Skeletal muscle satellite cell (primary cell): ENCODE results near the gene PDE6D.
A peak's percentile ranks its signal among the peaks of the same experiment; 100 is the strongest.
"Not testable (repeated sequence)": the region's sequence is repeated elsewhere in the genome, so short reads cannot be mapped to it uniquely, and the experiment has no call there.

ENCODE experiments used
- H3K27me3 ChIP-seq: 2 replicates; pipeline ENCODE4 v1.7.0; 2013; ENCODE audit warnings: low read length; ENCODE audit not compliant: control insufficient read depth, insufficient read depth
- H3K36me3 ChIP-seq: 2 replicates; pipeline ENCODE4 v1.7.0; 2013; ENCODE audit warnings: mild to moderate bottlenecking, control low read depth, low read length; ENCODE audit not compliant: insufficient read depth
- H3K4me1 ChIP-seq: 2 replicates; pipeline ENCODE4 v1.7.0; 2013; ENCODE audit warnings: low read length; ENCODE audit not compliant: control insufficient read depth, insufficient read depth
- H3K4me2 ChIP-seq: 2 replicates; pipeline ENCODE4 v1.7.0; 2013; ENCODE audit warnings: mild to moderate bottlenecking, low read length
- H3K4me3 ChIP-seq: 2 replicates; pipeline ENCODE4 v1.7.0; 2013; ENCODE audit warnings: low read length
- H3K9ac ChIP-seq: 2 replicates; pipeline ENCODE4 v1.7.0; 2013; ENCODE audit warnings: mild to moderate bottlenecking, low read depth, low read length, moderate library complexity
- H3K9me3 ChIP-seq: replicated peaks from 2 replicates; pipeline ENCODE4 v1.7.0; 2013; ENCODE audit warnings: mild to moderate bottlenecking, control low read depth, low read length

The PDE6D gene

DNA sequence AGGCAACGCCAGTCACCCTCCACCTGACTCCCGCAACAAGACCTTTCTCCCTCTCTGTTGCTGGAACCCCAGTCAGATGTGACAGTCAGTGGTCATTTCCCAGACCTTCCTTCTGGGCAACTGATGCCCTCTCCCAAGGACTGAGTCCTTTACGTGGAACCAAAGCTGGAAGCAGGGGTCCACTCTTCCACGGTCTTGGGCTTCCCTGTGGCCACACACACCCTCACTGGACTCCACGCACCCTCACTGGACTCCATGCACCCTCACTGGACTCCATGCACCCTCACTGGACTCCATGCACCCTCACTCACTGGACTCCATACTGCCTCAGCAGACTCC lies 65.6 kb downstream of the PDE6D start:
- no peaks in the 10 kb centered on the region for H3K27me3 ChIP-seq
- H3K4me3 ChIP-seq: no peak overlapping the region
- peaks cover 35% of the 10 kb centered on the region for H3K4me1 ChIP-seq
- no peaks in the 10 kb centered on the region for H3K9me3 ChIP-seq
- H3K9ac ChIP-seq: no peak overlapping the region
- peaks cover 29% of the 10 kb centered on the region for H3K36me3 ChIP-seq
- no peak overlapping the region for H3K4me2 ChIP-seq

DNA sequence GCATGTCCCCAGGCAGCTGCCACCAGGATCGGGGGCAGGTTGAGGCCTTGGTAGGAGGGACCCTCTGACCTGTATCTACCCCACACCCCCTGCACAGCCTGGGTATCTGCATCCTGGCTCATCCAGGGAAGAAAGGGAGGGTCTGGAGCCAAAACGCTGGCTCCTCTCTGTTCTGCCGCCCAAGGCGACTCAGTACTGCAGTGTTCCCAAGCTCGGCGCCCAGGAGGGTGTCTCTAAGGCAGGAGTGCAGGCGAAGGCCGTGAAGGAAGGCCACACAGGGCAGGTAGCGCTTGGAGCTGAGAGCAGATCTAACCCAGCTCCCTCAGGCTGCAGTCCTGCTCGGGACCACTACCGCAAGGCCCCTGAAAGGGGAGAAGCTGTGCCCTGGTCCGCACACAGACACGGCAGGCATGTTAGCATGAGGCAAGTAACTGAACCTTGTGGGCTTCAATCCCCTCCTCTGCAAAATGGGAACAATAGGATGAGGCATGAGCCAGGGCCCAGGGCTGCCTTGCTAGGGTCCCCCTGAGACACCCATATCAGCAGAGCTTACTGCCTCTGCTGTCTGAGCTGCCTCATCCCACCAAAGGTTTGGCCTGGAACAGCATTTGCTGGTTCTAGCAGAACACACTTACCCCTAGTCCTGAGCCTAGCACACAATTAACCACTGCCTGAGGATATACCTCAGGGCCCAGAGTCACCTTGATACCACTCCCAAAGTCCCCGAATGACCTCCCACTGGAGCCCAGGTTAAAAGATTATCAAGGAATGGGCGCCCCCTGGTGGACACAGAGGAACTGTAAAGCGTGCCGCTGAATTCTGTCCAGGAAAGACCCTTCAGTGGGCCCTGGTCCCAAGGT lies 66.2 kb downstream of the PDE6D start:
- no peak overlapping the region for H3K4me2 ChIP-seq
- H3K4me1 ChIP-seq: peaks cover 38% of the 10 kb centered on the region
- no peaks in the 10 kb centered on the region for H3K27me3 ChIP-seq
- no peaks in the 10 kb centered on the region for H3K9me3 ChIP-seq
- H3K4me3 ChIP-seq: no peak overlapping the region
- peaks cover 29% of the 10 kb centered on the region for H3K36me3 ChIP-seq
- H3K9ac ChIP-seq: no peak overlapping the region

DNA sequence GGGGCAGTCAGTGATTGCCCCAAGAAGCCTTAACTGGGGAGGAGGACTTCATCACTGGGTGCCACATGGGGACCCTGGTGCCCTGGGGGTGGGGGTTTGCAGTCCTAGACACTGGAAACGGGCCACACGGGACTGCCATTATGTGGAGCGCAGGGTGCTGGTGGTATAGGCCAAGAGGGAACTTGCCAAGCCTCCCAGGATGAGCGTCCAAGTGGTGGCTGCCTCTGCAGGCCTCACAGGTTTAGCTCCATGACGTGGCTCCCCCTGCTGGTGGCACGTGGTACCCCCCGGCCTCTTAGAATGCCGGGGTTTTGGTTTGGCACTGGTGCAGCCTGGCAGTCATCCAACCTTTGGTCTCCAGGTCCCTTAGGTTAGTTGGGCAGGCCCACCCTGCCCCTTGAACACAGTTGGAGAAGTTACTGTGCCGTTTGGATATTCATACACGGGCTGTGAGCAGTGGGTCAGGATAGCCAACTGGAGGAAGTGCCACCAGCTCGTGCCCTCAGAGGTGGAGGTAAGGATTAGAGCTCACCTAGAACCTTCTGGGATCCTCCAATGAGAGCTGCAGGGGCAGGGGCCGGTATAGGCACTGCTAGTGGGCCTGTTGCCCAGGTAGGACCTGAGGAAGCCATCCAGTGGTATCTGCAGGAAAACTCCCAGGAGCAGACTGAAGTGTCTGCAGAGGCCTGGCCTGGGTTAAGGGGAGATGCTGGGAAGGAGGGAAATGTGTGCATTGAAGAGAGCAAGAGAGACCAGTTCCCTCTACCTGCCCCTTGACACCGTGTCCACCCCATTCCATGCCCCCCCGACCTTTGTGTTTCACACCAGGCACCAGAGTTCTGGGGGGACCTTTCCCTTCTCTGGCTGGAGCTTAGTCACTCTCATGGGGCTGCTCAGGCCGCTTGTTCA lies 67.1 kb downstream of the PDE6D start:
- Histone ChIP-seq H3K4me2 (no peak overlapping the region), H3K36me3 (peaks cover 29% of the 10 kb centered on the region), H3K27me3 (no peaks in the 10 kb centered on the region), H3K4me1 (peaks cover 38% of the 10 kb centered on the region), H3K4me3 (no peak overlapping the region), H3K9ac (peak overlapping the region; percentile 33), H3K9me3 (no peaks in the 10 kb centered on the region)

DNA sequence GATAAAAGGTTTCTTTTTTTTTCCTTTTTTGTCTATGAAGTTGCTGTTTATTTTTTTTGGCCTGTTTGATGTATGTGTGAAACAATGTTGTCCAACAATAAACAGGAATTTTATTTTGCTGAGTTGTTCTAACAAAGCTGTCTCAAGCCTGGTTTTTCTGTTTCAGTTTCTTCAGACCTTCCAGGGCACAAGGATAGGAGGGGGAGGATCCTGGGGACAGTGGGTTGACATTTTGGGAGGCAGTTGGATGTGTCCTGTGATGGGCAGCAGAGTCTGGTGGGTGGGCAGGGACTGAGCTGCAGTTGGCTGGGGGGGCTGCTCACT lies 67.7 kb downstream of the PDE6D start:
- H3K27me3 ChIP-seq, H3K4me2 ChIP-seq, H3K4me3 ChIP-seq, H3K9me3 ChIP-seq: not testable (repeated sequence)
- Histone ChIP-seq H3K4me1 (peaks cover 38% of the 10 kb centered on the region), H3K36me3 (peaks cover 29% of the 10 kb centered on the region), H3K9ac (peak overlapping the region; percentile 33)

DNA sequence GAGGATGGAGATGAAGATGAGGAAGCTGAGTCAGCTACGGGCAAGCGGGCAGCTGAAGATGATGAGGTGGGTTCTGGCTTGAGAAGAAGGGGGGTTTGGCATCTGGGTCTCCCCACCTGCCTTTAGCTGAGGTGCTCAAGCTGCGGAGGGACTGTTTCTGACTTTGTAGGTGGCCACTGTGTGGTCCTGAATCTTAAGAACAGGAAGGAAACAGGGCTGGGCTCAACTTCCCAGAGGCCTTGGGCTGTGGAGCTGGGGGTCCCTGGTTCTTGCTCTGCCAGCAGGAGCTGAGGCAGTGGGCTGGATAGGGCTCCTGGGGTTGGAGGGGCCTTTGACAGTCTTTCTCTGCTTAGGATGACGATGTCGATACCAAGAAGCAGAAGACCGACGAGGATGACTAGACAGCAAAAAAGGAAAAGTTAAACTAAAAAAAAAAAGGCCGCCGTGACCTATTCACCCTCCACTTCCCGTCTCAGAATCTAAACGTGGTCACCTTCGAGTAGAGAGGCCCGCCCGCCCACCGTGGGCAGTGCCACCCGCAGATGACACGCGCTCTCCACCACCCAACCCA lies 68.5 kb downstream of the PDE6D start:
- H3K9me3 ChIP-seq, H3K27me3 ChIP-seq: not testable (repeated sequence)
- peak overlapping the region; percentile 98 for H3K9ac ChIP-seq
- H3K4me2 ChIP-seq: peak overlapping the region; percentile 92
- peaks cover 29% of the 10 kb centered on the region for H3K36me3 ChIP-seq
- H3K4me3 ChIP-seq: peak overlapping the region; percentile 79
- peaks cover 36% of the 10 kb centered on the region for H3K4me1 ChIP-seq

DNA sequence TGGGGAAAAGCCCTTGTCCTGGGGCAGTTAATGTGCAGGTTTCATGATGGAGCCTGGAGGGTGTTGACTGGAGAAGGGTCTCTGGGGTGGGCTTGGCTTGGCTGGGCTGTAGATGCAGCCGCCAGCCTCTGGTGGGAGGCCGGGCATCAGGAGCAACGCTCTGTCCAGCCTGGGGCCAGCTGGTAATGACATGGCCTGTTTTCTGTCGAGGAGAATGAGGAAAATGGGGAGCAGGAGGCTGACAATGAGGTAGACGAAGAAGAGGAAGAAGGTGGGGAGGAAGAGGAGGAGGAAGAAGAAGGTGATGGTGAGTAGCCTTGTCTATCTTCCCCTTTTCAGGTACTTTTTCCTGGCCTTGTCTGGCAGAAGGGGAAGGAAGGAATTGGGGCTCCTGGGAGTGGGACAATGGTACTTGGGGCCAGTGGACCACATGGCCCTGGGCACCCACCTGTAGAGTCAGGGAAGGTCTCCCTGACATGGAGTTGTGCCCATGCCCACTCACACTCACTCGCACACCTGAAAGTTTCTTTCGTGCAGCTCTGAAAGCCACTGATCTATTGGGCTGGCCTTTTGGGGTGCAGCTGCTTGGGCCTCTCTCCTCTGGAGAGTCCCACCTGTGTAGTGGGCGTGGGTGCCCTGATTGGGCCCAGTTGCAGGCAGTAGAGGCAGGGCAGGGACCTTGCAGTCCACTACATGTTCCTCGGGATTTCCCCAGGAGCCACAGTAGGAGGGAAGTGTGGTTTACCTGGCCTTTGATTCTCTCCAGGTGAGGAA lies 69.2 kb downstream of the PDE6D start:
- Histone ChIP-seq H3K4me1 (peaks cover 38% of the 10 kb centered on the region), H3K4me2 (peak overlapping the region; percentile 92), H3K27me3 (no peaks in the 10 kb centered on the region), H3K4me3 (peak overlapping the region; percentile 79), H3K9ac (peak overlapping the region; percentile 98), H3K36me3 (peaks cover 29% of the 10 kb centered on the region), H3K9me3 (no peaks in the 10 kb centered on the region)

DNA sequence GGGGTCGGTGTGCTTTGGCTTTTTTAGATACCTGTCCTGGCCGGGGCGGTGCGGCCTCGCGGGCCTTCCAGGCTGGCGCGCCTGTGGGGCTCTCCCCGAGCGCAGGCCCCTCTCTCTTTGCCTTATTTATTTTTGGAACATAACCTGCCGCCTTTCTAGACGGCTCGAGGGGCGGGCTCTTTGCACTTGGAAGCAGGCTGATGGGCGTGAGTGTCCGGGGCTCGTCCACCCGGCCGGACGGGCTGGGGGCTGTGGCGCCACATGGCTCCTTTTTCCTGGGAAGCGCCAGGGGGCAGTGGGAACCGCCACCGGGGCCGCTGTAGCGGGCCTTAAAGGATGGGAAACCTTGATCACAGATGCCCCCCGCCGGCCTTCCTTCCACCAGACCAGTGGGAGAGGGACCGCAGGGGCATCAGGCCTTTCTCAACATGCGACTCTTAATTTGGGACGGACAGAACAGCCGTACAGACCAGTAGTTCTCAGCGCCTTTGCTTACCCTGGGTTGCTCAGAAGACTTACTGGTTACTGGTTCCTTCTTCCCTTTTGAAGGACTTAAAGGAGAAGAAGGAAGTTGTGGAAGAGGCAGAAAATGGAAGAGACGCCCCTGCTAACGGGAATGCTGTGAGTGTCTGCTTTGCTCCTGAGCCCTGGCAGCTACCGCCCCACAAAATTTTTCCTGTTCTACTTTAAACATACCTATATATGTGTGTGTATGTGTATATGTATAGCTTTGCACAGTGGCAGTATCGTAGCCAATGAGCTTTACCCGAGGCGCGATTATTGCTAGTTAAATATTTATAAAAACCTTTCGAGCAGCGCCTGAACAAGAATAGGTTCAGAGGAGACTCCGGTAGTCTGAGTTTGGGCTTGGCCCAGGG lies 70.0 kb downstream of the PDE6D start:
- H3K27me3 ChIP-seq: no peaks in the 10 kb centered on the region
- peaks cover 29% of the 10 kb centered on the region for H3K36me3 ChIP-seq
- peak overlapping the region; percentile 98 for H3K9ac ChIP-seq
- H3K9me3 ChIP-seq: no peaks in the 10 kb centered on the region
- peak overlapping the region; percentile 79 for H3K4me3 ChIP-seq
- peak overlapping the region; percentile 92 for H3K4me2 ChIP-seq
- peaks cover 38% of the 10 kb centered on the region for H3K4me1 ChIP-seq

DNA sequence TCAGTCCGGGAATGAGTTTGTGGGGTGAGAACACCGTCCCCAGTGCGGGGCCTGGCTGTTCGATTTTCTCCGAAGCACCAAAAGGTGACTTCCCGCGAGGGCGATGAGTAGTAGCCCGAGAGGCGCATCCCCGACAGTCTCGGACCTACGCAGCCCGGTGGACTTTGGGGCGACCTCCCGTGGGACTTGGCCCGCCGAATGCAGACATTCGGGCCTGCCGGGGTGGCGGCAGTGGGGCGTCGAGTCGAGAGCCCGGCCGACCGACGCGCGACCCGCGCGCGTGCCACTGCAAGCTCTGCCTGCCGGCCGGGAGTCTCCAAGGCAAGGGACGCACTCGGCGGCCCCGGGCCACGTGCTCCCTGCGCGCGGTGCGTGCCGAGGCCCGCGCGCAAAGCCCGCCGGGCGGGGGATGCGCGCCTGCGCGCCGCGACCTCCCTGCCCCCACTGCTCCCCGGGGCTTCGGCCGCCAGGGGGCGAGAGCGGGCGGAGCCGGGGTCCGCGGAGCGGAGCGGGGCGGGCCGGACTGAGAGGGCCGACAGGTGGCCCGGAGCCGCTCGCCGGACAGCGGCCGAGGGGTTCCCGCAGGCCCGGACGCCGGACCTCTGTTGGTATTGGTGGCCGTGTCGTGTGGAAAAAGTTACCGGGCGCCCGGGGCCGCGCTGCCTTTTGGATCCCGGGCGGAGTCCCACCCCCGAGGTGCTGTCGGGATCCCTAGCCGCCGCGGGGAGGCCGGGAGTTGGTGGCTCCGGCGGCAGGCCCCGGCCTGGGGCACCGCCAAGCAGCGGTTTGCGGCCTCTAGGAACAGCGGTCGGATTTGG lies 70.9 kb downstream of the PDE6D start:
- peak overlapping the region; percentile 79 for H3K4me3 ChIP-seq
- H3K9me3 ChIP-seq: no peaks in the 10 kb centered on the region
- H3K9ac ChIP-seq: peak overlapping the region; percentile 98
- H3K27me3 ChIP-seq: no peaks in the 10 kb centered on the region
- peaks cover 29% of the 10 kb centered on the region for H3K36me3 ChIP-seq
- peaks cover 34% of the 10 kb centered on the region for H3K4me1 ChIP-seq
- H3K4me2 ChIP-seq: peak overlapping the region; percentile 92

DNA sequence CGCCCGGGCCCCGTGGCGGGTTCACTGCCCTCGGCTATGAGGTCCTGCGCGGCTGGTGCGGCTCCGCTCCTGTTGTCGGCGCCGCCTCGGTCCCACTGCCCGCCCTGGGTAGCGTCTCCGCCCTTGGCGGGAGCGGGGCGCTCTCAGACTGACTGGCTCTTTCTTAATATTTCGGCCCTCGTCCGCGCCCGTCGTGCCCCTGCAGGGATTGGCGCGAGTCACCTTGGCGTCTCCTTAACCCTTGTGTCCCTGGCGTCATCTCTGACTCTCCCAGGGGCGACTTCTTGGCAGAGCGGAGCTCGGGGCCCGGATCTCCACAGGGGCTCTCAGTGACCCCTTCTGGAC lies 71.5 kb downstream of the PDE6D start:
- H3K27me3 ChIP-seq: no peaks in the 10 kb centered on the region
- H3K4me1 ChIP-seq: peaks cover 34% of the 10 kb centered on the region
- peak overlapping the region; percentile 79 for H3K4me3 ChIP-seq
- H3K9ac ChIP-seq: peak overlapping the region; percentile 98
- no peaks in the 10 kb centered on the region for H3K9me3 ChIP-seq
- peak overlapping the region; percentile 92 for H3K4me2 ChIP-seq
- peaks cover 29% of the 10 kb centered on the region for H3K36me3 ChIP-seq
